ENCODE measurements around the gene GABPA.
"Not testable (repeated sequence)": the region's sequence is repeated elsewhere in the genome, so short reads cannot be mapped to it uniquely, and the experiment has no call there.

GRCh38 chr21:25695461-25695860 lies 39.3 kb upstream of the GABPA start:
- not testable (repeated sequence) for TF ChIP-seq EP300, POLR2AphosphoS5, POLR2A (IDR thresholded peaks at IDR 0.05)
- TF ChIP-seq, protein P1, sequence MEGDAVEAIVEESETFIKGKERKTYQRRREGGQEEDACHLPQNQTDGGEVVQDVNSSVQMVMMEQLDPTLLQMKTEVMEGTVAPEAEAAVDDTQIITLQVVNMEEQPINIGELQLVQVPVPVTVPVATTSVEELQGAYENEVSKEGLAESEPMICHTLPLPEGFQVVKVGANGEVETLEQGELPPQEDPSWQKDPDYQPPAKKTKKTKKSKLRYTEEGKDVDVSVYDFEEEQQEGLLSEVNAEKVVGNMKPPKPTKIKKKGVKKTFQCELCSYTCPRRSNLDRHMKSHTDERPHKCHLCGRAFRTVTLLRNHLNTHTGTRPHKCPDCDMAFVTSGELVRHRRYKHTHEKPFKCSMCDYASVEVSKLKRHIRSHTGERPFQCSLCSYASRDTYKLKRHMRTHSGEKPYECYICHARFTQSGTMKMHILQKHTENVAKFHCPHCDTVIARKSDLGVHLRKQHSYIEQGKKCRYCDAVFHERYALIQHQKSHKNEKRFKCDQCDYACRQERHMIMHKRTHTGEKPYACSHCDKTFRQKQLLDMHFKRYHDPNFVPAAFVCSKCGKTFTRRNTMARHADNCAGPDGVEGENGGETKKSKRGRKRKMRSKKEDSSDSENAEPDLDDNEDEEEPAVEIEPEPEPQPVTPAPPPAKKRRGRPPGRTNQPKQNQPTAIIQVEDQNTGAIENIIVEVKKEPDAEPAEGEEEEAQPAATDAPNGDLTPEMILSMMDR (IDR thresholded peaks at IDR 0.05) = not testable (repeated sequence)
